ENCODE data around the gene ZGPAT.

ZGPAT gene

DNA sequence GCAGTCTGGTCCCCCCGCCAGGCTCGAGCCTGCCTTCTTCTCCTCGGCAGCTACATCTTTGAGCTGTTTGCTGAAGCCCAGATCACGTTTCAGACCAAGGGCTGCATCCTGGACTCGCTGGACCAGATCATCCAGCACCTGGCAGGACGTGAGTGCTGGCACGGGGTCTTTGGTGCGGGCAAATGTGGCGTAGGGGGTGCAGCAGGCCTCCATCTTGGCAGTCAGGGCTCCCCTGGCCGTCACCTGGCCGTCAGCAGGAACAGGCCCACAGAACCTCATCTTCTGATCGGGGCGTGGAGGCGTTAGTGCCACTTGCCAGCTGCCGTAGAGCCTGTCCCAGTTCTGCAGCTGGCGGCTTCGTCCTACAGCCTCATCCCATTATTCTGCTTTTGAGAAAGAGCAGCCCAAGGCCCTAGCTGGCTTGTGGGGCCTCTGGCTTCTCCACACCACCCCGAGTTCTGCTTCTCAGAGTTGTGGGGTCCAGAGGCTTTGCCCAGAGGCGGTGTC is 28.0 kb upstream of the ZGPAT start:
- DNase-seq = no peak

DNA sequence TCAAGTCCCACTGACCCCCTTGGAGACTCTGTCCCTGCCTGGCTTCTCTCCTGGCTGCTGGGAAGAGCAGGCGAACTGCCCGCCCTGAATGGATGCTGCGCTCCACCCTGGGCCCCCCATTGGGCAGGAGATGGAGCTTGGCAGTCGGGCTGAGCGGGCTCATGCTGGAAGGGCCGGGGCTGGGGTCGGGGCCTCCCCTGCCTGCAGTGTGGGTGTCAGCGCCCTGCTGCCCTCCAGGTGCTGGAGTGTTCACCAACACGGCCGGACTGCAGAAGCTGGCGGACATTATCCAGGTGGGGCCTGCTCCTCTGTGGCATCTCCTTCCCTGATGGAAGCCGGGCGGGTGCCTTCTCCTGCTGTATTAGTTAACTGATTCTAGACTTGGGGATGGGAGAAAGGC is 27.4 kb upstream of the ZGPAT start:
- no peak for DNase-seq

DNA sequence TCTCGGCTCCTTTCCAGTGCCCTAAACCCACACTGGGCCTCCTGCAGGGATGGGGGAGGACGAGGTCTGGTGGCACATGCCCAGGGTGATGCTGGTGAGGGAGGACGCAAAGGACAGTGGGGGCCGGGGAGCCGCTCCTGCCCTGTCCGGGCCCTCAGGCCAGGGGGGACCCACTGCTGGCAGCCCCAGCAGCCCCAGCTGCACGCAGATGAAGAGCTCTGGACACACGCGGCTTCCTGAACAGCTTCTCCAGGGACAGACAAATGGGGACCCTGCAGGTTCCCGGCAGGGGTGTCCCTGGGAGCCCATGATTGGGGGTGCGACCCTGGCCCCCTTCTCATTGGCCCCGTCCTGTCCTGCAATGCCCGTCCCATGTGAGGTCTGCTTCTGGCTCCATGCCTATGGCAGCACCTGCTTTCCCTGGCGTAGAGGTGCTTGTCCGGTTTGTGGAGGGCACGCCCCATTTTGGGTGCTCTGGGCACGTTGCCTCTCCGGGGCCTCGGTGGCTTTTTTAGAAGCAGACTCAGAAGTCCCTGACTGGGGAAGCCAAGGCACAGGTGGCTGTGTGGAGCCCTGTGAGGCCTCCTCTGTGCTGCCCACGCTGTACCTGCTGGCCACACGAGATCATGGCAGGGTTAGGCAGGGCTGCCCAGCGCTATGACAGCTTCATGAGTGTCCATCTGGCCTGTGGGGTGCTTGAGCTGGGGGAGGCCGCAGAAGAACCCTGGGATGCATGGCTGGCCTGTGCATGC is 26.8 kb upstream of the ZGPAT start:
- no peak for DNase-seq

DNA sequence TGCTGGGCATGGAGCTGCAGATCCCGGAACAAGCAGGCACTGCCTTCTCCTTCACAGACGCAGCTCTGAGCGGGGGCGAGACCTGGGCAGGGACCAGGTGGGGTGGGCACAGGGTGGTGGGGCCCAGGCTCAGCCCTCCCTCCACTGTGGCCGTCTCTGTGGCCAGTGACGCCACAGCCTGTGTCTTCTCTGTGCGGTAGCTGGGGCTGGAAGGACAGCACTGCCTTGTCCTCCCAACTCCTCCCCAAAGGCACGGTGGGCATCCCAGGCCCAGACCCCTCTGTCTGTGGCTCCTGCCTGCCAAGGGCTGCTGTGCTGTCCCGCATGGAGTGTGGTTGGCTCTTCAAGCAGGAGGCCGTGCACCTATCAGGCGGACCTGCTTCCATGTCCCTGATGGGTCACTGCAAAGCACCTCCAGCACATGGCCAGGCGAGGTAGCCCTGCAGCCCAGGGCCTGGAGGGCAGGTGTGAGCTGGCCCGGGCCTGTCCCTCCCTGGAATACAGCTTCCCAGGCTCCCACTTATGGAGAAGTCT is 26.2 kb upstream of the ZGPAT start:
- no peak for DNase-seq

DNA sequence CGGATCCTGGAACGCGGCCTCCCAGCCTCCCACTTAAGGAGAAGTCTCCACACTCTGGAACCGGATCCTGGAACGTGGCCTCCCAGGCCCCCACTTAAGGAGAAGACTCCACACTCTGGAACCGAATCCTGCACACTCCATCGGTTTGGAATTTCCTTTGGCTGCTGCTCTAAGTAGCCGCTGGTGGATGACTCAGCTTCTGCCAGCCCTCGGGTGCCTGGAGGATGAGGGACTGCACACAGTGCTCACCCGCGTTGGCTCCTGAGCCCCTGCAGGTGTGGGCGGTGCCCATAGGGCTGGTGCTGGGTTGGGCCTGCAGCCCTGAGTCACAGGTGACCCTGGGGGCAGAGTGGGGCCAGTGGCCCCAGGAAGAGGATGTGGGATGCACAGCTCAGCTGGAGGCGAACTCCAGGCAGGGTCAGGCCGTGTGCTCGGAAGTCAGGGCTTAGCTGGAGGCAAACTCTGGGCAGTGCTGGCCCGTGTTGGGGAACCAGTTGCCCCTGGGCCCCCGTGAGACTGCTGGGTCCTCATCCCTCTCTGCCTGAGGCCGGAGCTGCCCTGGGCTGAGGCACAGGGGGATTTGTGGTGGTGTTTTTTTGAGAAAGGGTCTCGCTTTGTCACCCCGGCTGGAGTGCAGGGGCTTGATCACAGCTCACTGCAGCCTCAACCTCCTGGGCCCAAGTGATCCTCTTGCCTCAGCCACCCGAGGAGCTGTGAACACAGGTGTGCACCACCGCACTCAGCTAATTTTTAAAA is 25.3 kb upstream of the ZGPAT start:
- peak; percentile 96 for DNase-seq

DNA sequence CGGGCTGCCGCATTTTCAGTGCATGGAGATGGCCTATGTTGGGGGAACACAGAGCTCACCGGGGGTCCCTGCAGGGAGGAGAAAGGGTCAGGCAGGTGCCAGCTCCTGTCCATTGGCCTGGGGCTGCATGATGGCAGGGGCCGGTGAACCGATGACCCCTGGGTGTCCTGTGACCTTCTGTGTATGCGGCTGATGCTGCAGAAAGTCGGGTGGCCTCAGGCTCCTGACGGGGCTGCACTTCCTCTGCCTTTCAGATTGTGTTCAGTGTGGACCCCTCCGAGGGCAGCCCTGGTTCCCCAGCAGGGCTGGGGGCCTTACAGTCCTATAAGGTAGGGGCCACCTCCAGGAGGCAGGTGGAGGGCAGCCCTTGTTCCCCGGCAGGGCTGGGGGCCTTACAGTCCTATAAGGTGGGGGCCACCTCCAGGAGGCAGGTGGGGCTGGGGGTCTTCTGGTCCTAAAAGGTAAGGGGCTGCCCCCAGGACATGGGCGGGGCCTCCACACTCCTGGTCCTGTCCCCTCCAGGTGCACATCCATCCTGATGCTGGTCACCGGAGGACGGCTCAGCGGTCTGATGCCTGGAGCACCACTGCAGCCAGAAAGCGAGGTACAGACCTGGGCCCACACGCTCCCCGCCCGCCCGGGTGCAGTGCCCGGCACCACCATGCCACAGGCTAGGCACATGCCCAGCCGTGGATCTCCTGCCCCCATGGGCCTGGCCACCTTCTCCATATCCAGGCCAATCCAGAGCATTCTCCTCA is 22.4 kb upstream of the ZGPAT start:
- no peak for DNase-seq

DNA sequence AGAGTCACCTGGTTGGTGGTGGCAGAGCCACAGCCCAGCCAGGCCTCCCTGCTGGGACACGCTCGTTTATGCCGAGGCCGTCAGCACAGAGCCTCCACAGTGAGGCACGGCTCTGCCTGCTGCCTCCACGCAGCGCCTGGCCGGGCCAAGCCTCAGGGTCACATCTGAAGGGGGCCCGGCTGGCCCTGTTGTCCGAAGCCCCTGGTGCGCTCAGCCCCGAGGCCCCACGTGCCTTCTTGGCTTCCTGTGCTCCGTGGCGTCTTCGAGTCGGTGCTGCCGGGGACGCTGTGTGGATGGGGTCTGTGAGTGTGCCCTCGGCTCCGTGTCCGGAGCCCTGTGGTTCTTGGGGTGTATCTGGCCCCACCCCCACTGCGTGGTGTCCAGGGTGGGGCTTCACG is 21.7 kb upstream of the ZGPAT start:
- no peak for DNase-seq

DNA sequence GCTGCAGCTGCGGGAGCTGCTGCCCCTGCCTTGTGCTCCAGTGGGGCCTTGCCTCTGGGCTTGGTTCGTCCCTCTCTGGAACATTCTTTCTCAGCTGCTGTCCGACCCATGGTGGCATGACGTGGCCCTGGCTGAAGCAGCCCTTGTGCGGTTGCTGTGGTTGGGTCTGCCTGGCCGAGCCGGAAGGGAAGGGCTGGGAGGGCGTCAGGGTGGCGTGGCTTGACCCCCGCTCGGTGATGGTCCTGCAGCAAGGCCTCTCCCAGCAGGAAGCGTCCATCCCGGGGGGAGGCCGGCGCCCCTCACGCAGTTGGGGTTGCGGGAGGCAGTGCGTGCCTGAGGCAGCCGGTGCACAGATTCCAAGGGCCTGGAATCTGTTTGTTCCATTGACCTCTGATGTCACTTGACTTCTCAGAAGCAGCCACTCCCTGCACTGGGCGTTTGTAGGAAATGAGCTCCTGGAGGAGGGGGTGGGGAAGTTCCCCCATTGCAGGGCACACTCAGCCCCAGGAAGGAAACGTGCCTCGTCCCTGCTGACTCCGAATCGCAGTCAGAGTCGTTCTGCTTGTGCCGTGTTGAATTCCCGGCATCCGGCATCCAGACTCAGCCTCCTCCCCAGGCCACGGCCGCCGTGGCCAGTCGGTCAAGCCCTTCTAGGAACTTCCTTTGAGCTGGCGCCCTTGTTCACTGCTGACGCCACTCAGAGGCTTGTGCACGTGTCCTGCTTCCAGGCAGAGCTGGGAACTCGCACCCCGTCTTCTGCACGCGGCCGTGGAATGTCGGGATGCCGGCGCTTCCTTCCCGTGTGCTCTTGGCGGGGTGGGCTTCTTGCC is 21.1 kb upstream of the ZGPAT start:
- peak; percentile 69 for DNase-seq

DNA sequence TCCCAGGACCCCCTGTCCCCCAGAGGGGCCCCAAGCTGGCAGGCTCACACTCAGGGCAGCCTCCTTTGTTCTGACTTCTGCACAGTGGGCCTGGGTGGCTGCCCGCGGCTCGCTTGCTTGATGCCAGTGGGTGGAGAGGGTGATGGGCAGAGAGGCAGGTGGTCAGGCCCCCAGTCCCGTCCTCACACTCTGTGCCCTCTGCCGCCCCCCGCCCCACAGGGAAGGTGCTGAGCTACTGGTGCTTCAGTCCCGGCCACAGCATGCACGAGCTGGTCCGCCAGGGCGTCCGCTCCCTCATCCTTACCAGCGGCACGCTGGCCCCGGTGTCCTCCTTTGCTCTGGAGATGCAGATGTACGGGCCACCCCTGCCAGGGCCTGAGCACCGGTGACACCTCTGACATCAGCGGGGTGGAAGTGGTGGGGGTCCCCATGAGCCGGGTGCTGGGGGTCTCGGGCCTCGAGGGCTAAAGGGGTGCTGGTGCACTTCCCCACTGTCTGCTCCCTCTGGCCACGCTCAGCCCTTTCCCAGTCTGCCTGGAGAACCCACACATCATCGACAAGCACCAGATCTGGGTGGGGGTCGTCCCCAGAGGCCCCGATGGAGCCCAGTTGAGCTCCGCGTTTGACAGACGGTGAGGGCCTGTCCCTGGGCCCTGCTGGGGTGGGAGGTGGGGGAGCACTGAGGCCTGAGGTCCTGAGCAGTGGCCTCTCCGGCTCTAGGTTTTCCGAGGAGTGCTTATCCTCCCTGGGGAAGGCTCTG is 20.2 kb upstream of the ZGPAT start:
- no peak for DNase-seq

DNA sequence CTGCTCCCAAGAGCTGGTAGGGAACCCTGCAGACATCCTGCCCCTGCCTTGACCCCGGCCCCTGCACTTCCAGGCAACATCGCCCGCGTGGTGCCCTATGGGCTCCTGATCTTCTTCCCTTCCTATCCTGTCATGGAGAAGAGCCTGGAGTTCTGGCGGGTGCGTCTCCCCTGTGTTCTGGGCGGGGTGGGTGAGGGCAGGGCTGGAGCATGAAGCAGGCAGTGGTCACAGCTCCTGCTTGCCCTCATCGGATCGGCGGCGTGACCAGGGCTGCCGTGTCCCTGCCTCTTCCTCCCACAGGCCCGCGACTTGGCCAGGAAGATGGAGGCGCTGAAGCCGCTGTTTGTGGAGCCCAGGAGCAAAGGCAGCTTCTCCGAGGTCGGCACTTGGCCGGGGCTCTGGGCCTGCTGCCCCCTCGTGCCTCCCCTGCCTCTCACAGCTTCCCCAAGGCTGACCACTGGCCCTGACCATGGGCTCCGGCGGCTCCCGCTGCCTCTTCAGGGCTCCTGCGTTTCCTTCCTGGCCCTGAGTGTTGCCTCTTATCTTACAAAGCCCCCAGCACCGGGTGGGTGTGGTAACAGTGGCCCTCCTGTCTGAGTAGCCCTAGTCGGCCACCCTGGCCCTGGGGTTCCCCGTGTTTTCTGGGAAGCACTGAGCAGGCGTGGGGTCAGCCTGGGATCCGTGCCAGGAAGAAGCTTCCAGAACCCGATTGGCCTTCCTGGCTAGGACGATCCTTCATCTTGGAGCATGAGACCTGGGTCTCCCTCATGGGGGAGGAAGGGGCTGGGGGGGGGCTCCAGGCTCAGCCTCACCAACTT is 19.4 kb upstream of the ZGPAT start:
- DNase-seq = no peak

DNA sequence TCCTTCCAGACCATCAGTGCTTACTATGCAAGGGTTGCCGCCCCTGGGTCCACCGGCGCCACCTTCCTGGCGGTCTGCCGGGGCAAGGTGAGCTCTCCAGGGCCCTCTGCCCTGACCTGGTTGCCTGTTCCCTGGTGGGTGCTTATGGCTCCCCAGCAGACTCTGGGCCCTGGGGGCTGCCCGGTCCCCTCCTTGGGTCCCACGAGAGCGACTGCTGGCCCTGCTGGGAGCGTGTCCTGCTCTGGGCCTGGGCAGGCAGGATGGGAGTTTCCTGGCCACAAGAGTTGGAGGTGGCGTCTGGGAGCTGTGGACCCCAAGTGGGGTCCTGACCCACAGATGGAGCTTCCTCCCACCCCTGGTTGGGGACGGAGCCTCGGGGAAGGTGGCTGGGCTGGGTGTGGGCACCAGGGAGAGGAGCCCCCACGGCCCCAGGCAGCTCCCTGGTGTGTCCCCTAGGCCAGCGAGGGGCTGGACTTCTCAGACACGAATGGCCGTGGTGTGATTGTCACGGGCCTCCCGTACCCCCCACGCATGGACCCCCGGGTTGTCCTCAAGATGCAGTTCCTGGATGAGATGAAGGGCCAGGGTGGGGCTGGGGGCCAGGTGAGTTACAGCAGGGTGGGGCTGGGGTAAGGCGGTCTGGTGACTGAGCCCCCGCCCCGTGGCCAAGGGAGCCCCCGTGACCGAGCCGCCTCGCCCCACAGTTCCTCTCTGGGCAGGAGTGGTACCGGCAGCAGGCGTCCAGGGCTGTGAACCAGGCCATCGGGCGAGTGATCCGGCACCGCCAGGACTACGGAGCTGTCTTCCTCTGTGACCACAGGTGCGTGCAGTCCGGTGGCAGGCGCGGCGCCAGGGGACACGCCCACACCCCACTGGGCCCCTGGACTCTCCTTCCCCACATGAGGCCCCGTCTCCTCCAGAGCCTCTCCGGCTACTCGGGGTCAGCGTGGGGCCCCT is 18.5 kb upstream of the ZGPAT start:
- no peak for DNase-seq

DNA sequence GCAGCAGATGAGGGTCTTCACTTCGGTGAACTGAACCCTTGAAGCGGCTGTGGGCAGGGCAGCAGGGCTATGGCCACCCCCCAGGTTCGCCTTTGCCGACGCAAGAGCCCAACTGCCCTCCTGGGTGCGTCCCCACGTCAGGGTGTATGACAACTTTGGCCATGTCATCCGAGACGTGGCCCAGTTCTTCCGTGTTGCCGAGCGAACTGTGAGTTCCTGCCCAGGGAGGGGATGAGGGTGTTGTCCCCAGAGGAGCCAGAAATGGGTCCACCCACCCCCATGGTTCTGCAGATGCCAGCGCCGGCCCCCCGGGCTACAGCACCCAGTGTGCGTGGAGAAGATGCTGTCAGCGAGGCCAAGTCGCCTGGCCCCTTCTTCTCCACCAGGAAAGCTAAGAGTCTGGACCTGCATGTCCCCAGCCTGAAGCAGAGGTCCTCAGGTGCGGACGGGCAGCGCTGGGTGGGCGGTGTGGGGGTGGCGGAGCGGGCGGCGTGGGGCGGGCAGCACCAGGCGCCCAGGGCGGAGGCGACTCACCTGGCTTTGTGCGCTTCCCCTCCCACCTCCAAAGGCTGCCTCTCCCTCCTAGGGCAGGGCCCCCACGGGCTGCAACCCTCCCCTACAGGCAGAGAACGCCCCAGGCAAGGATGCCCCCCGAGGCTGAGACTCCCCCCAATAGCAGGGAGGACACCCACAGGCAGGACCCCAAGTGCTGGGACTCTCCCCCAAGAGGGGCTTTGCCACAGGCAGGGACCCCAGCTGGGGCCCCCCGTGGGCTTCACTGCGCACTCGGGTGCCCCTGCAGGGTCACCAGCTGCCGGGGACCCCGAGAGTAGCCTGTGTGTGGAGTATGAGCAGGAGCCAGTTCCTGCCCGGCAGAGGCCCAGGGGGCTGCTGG is 17.6 kb upstream of the ZGPAT start:
- DNase-seq = no peak

DNA sequence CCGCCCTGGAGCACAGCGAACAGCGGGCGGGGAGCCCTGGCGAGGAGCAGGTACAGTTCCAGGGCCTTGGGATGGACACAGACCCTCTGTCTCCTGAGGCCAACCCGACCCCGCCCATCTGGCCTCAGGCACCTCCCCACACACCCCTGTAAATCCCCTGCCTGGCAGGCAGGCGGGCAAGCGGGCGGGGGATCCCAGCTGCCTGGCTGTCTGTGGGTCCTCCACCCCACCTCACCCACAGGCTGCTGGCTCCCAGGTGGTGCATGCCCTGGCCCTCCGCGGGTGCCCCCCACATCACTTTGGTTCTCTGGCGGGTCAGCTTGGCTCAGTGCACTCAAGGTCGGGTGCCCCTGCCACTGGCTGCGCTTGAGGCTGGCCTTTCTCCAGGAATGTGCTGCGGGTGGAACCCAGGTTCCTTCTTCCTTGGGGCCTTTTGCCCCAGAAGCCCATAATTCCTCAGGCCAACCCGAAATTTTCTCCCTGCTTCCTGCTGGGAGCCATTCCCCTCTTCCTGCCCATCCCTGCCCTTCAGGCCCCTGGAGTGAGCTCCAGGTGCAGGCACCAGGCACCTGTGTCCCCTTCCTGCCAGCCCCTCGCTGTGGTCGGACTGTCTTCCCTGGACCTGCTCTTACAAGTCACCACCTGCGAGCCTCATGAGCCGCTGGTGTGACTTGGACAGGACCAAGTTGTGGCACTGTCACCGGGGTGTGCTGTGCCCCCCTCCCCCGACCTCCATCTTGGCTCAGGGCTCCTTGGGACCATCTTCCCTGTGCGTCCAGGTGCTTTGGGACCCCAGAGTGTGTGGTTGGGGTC is 16.7 kb upstream of the ZGPAT start:
- DNase-seq = no peak

DNA sequence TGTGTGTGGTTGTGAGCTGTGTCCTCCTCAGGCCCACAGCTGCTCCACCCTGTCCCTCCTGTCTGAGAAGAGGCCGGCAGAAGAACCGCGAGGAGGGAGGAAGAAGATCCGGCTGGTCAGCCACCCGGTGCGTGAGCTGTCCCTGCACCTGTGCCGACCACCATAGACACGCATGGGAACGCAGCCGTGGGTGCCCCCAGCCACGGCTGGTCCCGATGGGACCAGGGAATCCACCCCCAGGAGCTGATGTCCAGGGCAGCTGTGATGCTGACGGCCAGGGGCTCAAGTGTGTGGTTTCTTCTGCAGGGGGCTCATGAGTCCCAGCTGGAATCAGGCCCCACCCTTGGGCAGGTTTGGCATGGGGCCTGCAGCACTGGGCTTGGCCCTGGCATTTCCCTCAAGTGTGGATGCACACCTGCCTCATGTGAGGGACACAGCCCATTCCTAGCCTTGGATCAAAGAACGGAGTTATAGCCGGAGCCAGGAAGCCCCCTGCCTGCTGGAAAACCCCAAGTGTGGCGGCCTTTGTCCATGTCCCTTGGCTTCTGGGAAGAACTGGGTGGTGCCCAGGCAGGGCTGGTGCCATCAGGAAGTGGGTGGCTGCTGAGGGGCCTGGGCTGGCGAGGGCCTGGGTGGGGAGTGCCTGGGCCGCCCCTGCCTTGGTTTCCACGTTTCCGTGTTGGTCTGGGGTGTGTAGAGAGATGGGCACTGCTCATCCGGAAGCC is 16.0 kb upstream of the ZGPAT start:
- DNase-seq = no peak

DNA sequence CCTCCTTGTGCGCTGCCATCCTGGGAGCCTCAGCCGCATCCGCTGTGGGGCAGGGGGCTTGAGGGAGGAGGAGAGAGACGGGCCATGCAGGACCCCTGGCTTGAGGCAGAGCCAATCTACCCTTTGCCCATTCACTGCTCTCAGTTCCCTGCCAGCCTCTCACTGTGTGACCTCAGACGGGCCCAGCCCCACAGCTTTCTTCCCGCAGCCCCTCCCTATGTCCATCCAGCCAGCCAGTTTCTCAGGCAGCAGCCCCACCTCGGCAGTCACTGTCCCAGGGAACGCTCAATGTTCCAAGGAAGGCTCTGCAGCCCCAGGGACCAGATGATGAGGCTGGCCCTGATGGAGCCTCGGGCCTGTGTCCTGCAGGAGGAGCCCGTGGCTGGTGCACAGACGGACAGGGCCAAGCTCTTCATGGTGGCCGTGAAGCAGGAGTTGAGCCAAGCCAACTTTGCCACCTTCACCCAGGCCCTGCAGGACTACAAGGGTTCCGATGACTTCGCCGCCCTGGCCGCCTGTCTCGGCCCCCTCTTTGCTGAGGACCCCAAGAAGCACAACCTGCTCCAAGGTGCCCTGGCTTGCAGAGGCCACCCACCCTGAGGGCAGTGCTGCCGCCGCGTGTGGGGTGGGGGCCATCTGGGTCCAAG is 15.3 kb upstream of the ZGPAT start:
- DNase-seq = no peak

DNA sequence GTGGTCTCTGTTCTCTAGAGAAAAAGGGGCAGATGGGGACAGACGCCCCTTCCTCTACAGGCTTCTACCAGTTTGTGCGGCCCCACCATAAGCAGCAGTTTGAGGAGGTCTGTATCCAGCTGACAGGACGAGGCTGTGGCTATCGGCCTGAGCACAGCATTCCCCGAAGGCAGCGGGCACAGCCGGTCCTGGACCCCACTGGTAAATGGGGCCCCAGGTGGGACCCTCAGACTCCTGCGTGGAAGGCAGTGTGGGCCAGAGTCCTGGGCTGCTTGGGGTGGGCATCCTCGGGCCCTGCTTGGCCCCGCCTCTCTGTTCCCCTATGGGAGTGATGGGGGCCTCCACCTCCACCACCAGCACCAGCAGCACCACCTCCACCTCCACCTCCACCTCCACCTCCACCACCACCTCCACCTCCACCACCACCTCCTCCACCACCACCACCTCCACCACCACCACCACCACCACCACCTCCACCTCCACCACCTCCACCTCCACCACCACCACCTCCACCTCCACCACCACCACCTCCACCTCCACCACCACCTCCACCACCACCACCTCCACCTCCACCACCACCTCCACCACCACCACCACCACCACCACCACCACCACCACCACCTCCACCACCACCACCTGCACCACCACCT is 14.6 kb upstream of the ZGPAT start:
- DNase-seq = no peak

Data from fibroblast of upper back skin (primary cell).